CD8-positive, alpha-beta memory T cell (primary cell): ENCODE results near the gene EDIL3. TPM values are rescaled to one million over a fixed set of nuclear protein-coding genes. Genes with fewer than 3 reads are reported as not detected.
"Not testable (repeated sequence)": the region's sequence is repeated elsewhere in the genome, so short reads cannot be mapped to it uniquely, and the experiment has no call there.

Experiments
- CTCF ChIA-PET: fragments of 350-600 bp; sonication (Branson Sonifier 250); formaldehyde crosslinking; loops from one replicate; lab custom pipeline; 2021; ENCODE audit warnings: antibody characterized with exemption; lab: Charles Lee
- POLR2A ChIA-PET: fragments of 350-600 bp; sonication (Branson Sonifier 250); formaldehyde crosslinking; loops from one replicate; lab custom pipeline; 2021; ENCODE audit warnings: antibody characterized with exemption; lab: Charles Lee
- DNase-seq, 5 donors: peaks; one replicate each; pipeline versions ENCODE4 v3.0.0 to v3.0.0-alpha.2; 2020 to 2022; ENCODE audit warnings: mixed read lengths in 1 of 5
- H3K27ac ChIP-seq: one replicate; pipeline ENCODE4 v1.7.0; 2013; ENCODE audit warnings: low read depth, mild to moderate bottlenecking, low read length, moderate library complexity
- H3K27me3 ChIP-seq: 2 replicates; pipeline ENCODE4 v1.7.0; 2013; ENCODE audit warnings: low read length, mild to moderate bottlenecking; ENCODE audit not compliant: insufficient read depth, poor library complexity, severe bottlenecking
- H3K36me3 ChIP-seq: 2 replicates; pipeline ENCODE4 v1.7.0; 2013; ENCODE audit warnings: mild to moderate bottlenecking, low read length, moderate library complexity; ENCODE audit not compliant: insufficient read depth
- H3K4me1 ChIP-seq: 2 replicates; pipeline ENCODE4 v1.7.0; 2013; ENCODE audit warnings: mild to moderate bottlenecking, low read length, moderate library complexity; ENCODE audit not compliant: insufficient read depth
- H3K4me3 ChIP-seq: 2 replicates; pipeline ENCODE4 v1.7.0; 2013; ENCODE audit warnings: mild to moderate bottlenecking, low read length
- H3K9me3 ChIP-seq: 2 replicates; pipeline ENCODE4 v1.7.0; 2013; ENCODE audit warnings: mild to moderate bottlenecking, low read length
- H3K27ac Mint-ChIP-seq, 8 donors: one replicate each; pipeline ENCODE4 v1.8.0; 2020 to 2021; ENCODE audit warnings: mixed read lengths in 8 of 8, mild to moderate bottlenecking in 6 of 8, inconsistent platforms in 3 of 8, moderate library complexity in 3 of 8
- H3K27me3 Mint-ChIP-seq, 2 donors: one replicate each; pipeline ENCODE4 v1.8.0; 2020 to 2021; ENCODE audit warnings: mixed read lengths in 2 of 2, mild to moderate bottlenecking in 1 of 2, moderate library complexity in 1 of 2
- H3K36me3 Mint-ChIP-seq, 3 donors: one replicate each; pipeline ENCODE4 v1.8.0; 2020 to 2021; ENCODE audit warnings: mixed read lengths in 3 of 3, inconsistent platforms in 1 of 3, mild to moderate bottlenecking in 1 of 3
- H3K4me1 Mint-ChIP-seq, 3 donors: one replicate each; pipeline ENCODE4 v1.8.0; 2020 to 2021; ENCODE audit warnings: mixed read lengths in 3 of 3, inconsistent platforms in 1 of 3, mild to moderate bottlenecking in 1 of 3
- H3K4me3 Mint-ChIP-seq, 7 donors: one replicate each; pipeline ENCODE4 v1.8.0; 2020 to 2021; ENCODE audit warnings: mixed read lengths in 7 of 7, mild to moderate bottlenecking in 6 of 7, moderate library complexity in 4 of 7, inconsistent platforms in 2 of 7
- H3K9me3 Mint-ChIP-seq, 5 donors: one replicate each; pipeline ENCODE4 v1.8.0; 2020 to 2022; ENCODE audit warnings: mixed read lengths in 5 of 5, mild to moderate bottlenecking in 3 of 5, moderate library complexity in 2 of 5, inconsistent platforms in 1 of 5
- polyA plus RNA-seq: library from polyadenylated mRNA; unstranded; fragments of 300-500 nt; fragmentation: Illumina TruSeq; gene quantifications from one replicate; pipeline ENCODE4 v1.2.3, GENCODE V29; 2021
- total RNA-seq, 2 experiments: library from RNA; stranded (reverse); gene quantifications; one replicate each; pipeline ENCODE4 v1.2.3, GENCODE V29; 2021

Gene EDIL3
- total and polyA plus RNA-seq, 3 experiments from 2014 or later, result not detected

DNA sequence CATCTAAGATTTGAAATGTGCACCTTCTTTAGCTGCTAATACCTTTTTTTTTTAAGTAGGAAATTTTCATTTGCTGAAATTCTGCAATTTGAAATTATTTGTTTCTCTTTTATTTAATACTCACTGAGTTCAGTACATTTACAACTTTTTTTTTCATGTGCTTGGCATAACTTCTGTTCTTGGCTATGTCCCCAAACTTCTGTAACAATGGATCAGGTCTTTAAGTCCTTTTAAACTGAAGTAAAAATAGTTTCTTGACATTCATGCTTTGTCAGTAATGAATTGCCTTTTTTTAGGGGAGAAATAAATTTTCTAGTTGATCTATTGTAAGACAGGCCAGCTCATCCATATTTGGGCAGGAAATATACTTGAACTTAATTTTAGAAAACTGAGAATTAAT lies 41.5 kb downstream of the EDIL3 start:
- POLR2A ChIA-PET, result no interaction called here
- no peak overlapping the region for H3K4me3 Mint-ChIP-seq

DNA sequence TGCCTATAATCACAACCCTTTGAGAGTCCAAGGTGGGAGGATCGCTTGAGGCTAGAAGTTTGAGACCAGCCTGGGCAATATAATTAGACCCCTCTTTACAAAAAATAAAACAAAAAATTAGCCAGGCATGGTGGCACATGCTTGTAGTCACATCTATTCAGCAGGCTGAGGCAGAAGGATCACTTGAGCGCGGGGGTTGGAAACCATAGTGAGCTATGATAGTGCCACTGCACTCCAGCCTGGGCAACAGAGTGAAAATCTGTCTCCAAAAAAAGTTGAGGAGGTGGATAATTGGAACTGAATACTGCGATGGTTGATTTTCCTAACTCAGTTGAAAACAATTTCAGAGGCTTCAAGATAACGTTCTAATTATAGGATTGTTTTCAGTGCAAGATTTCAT lies 52.6 kb downstream of the EDIL3 start:
- no peak for DNase-seq
- H3K36me3 Mint-ChIP-seq, result no peaks in the 10 kb centered on the region
- no peak overlapping the region for H3K4me3 Mint-ChIP-seq
- no peak overlapping the region for H3K27ac Mint-ChIP-seq
- H3K4me1 Mint-ChIP-seq, result no peaks in the 10 kb centered on the region
- ChIA-PET POLR2A (no interaction called here), CTCF (no interaction called here)
- Histone ChIP-seq H3K4me1 (no peaks in the 10 kb centered on the region), H3K9me3 (no peaks in the 10 kb centered on the region), H3K27me3 (no peaks in the 10 kb centered on the region), H3K36me3 (no peaks in the 10 kb centered on the region), H3K4me3 (no peak overlapping the region), H3K27ac (no peak overlapping the region)
- no peaks in the 10 kb centered on the region for H3K27me3 Mint-ChIP-seq
- H3K9me3 Mint-ChIP-seq, result peaks cover 0 to 19% (median 0%) of the 10 kb centered on the region in 5 donors

More for the DNA sequence above, 41.5 kb downstream of the EDIL3 start:
- Histone ChIP-seq H3K27ac (no peak overlapping the region), H3K9me3 (no peaks in the 10 kb centered on the region), H3K27me3 (no peaks in the 10 kb centered on the region), H3K4me3 (no peak overlapping the region), H3K4me1 (no peaks in the 10 kb centered on the region), H3K36me3 (no peaks in the 10 kb centered on the region)
- Mint-ChIP-seq H3K36me3 (no peaks in the 10 kb centered on the region), H3K27me3 (no peaks in the 10 kb centered on the region), H3K4me1 (no peaks in the 10 kb centered on the region), H3K9me3 (peaks cover 0 to 12% (median 0%) of the 10 kb centered on the region in 5 donors), H3K27ac (no peak overlapping the region)
- DNase-seq, result no peak
- CTCF ChIA-PET, result no interaction called here

DNA sequence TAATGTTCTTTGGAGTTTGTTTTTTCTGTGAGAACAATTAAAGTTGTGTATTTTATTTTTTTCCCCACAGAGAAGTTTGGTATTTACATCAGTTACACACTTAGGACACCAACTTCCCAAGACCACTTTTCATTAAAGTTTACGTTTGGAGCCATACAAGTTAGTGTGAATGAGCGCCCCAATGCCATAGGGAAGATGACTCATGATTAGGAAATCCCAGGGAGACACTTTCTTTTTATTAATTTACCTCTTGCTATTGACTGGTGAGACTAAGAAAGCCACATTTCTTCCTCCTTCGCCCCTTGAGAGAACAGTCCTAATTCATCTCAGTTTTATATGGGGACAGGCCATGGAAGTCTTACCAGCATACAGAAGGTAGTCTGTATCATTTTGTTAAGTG lies 57.1 kb downstream of the EDIL3 start:
- no peaks in the 10 kb centered on the region for H3K4me1 Mint-ChIP-seq
- Histone ChIP-seq H3K9me3 (no peaks in the 10 kb centered on the region), H3K27ac (no peak overlapping the region), H3K36me3 (no peaks in the 10 kb centered on the region), H3K4me1 (no peaks in the 10 kb centered on the region), H3K4me3 (no peak overlapping the region), H3K27me3 (no peaks in the 10 kb centered on the region)
- no peak overlapping the region for H3K4me3 Mint-ChIP-seq
- no peak overlapping the region for H3K27ac Mint-ChIP-seq
- H3K36me3 Mint-ChIP-seq, result no peaks in the 10 kb centered on the region
- POLR2A ChIA-PET, result no interaction called here
- CTCF ChIA-PET, result no interaction called here
- DNase-seq, result no peak
- H3K27me3 Mint-ChIP-seq, result peaks cover 0 to 2% of the 10 kb centered on the region in 2 donors
- peaks cover 1 to 36% (median 3%) of the 10 kb centered on the region in 5 donors for H3K9me3 Mint-ChIP-seq

DNA sequence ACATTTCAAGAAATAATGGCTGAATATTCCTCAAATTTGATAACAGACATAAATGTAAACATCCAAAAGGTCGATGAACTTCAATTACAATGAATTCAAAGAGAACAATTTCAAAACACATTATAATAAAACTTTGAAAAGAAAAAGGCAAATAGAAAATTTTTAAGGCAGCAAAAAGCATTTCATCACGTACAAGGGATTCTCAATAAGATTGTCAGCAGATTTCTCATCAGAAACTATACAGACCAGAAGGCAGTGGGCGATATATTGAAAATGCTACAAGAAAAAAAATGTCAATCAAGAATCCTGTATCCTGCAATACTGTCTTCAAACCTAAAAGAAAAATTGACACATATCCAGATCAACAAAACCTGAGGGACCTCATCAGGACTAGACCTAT lies 62.0 kb downstream of the EDIL3 start:
- peaks cover 11 to 49% (median 24%) of the 10 kb centered on the region in 5 donors for H3K9me3 Mint-ChIP-seq
- peaks cover 0 to 2% of the 10 kb centered on the region in 2 donors for H3K27me3 Mint-ChIP-seq
- H3K27ac Mint-ChIP-seq, result no peak overlapping the region
- H3K4me1 Mint-ChIP-seq, result no peaks in the 10 kb centered on the region
- POLR2A ChIA-PET, result no interaction called here
- Histone ChIP-seq H3K4me1 (no peaks in the 10 kb centered on the region), H3K9me3 (no peaks in the 10 kb centered on the region), H3K36me3 (no peaks in the 10 kb centered on the region), H3K27ac (no peak overlapping the region), H3K4me3 (no peak overlapping the region), H3K27me3 (no peaks in the 10 kb centered on the region)
- no peak overlapping the region for H3K4me3 Mint-ChIP-seq
- no peaks in the 10 kb centered on the region for H3K36me3 Mint-ChIP-seq
- DNase-seq, result no peak
- CTCF ChIA-PET, result no interaction called here

DNA sequence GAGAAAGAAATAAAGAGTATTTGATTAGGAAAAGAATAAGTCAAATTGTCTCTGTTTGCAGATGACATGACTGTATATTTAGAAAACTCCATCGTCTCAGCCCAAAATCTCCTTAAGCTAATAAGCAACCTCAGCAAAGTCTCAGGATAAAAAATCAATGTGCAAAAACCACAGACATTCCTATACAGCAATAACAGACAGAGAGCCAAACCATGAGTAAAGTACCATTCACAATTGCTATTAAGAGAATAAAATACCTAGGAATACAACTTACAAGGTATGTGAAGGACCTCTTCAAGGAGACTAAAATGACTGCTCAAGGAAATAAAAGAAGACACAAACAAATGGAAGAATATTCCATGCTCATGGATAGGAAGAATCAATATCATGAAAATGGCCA lies 66.9 kb downstream of the EDIL3 start:
- H3K27ac ChIP-seq, H3K4me3 Mint-ChIP-seq, H3K36me3 ChIP-seq, H3K27me3 Mint-ChIP-seq, CTCF ChIA-PET, H3K4me1 Mint-ChIP-seq, H3K36me3 Mint-ChIP-seq, H3K9me3 ChIP-seq, H3K27me3 ChIP-seq, H3K4me1 ChIP-seq, H3K27ac Mint-ChIP-seq, POLR2A ChIA-PET, H3K4me3 ChIP-seq, DNase-seq: not testable (repeated sequence)
- peaks cover 7 to 34% (median 20%) of the 10 kb centered on the region in 5 donors for H3K9me3 Mint-ChIP-seq

DNA sequence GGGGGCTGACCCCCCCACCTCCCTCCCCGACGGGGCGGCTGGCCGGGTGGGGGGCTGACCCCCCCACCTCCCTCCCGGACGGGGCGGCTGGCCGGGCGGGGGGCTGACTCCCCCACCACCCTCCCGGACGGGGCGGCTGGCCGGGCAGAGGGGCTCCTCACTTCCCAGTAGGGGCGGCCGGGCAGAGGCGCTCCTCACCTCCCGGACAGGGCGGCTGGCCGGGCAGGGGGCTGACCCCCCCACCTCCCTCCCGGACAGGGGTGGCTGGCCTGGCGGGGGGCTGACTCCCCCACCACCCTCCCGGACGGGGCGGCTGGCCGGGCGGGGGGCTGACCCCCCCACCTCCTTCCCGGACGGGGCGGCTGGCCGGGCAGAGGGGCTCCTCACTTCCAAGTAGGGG lies 72.4 kb downstream of the EDIL3 start:
- POLR2A ChIA-PET, H3K27ac Mint-ChIP-seq, H3K4me1 ChIP-seq, DNase-seq, H3K4me3 Mint-ChIP-seq, H3K36me3 Mint-ChIP-seq, H3K4me1 Mint-ChIP-seq, CTCF ChIA-PET, H3K4me3 ChIP-seq, H3K27me3 Mint-ChIP-seq, H3K27ac ChIP-seq, H3K27me3 ChIP-seq, H3K9me3 ChIP-seq, H3K36me3 ChIP-seq: not testable (repeated sequence)
- H3K9me3 Mint-ChIP-seq, result peaks cover 0 to 11% (median 4%) of the 10 kb centered on the region in 5 donors

DNA sequence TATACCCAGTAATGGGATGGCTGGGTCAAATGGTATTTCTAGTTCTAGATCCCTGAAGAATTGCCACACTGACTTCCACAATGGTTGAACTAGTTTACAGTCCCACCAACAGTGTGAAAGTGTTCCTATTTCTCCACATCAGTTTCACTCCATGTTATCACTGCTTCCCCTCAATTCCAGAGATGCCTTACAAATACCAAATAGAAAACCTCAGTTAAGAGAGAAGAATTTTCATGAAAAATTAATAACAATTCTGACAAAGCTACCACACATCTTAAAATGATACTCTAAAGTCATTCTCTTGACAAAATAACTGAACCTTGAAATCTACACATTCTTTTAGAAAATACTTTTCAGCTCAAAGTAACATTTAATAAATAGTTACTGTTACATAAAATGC lies 74.8 kb downstream of the EDIL3 start:
- H3K27ac Mint-ChIP-seq, H3K9me3 Mint-ChIP-seq, H3K27ac ChIP-seq, H3K36me3 ChIP-seq, H3K27me3 ChIP-seq, H3K4me1 ChIP-seq, DNase-seq, H3K9me3 ChIP-seq, H3K36me3 Mint-ChIP-seq, POLR2A ChIA-PET, H3K27me3 Mint-ChIP-seq, H3K4me3 ChIP-seq, H3K4me3 Mint-ChIP-seq, CTCF ChIA-PET, H3K4me1 Mint-ChIP-seq: not testable (repeated sequence)

DNA sequence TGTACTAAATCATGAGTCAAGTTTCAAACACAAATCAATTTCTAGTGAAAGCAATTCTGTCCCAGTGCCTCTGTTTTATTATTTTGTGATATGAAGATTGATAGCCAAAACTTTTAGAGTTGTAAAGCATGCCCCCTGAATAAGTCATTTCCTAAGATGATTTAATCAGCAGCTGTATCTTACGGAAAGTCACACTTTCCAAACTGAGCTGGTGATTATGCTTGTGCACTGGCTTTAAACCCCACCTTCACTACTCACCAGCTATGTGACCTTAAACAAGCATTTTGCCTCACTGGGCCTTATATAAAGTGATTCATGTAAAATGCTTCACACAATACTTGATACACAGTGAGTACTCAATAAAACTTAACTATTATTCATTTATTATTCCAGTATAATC lies 78.1 kb downstream of the EDIL3 start:
- Mint-ChIP-seq H3K27ac (no peak overlapping the region), H3K36me3 (no peaks in the 10 kb centered on the region), H3K9me3 (peaks cover 0 to 11% (median 0%) of the 10 kb centered on the region in 5 donors), H3K4me3 (no peak overlapping the region), H3K27me3 (no peaks in the 10 kb centered on the region), H3K4me1 (no peaks in the 10 kb centered on the region)
- H3K27ac ChIP-seq, result no peak overlapping the region
- H3K4me3 ChIP-seq, result no peak overlapping the region
- H3K4me1 ChIP-seq, result no peaks in the 10 kb centered on the region
- H3K36me3 ChIP-seq, result no peaks in the 10 kb centered on the region
- POLR2A ChIA-PET, result no interaction called here
- CTCF ChIA-PET, result no interaction called here
- DNase-seq, result no peak
- no peaks in the 10 kb centered on the region for H3K27me3 ChIP-seq
- H3K9me3 ChIP-seq, result no peaks in the 10 kb centered on the region

DNA sequence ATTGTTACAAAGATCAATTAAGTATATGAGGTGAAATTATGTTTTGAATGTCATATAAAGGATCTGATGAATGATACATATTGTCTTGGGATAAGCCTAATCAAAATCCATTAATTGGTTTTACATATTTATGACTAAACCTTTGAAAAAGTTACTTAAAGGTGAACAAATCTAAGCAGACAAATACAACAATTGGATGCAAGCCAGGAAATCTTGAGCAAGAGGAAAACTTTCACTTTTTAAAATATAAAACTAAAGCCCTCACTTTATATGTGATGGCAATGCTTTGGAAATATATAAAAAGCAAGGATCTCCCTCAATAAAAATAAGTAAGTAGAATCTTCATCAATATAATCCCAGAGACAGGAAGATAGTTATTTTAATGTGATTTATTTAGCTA lies 80.1 kb downstream of the EDIL3 start:
- H3K4me1 ChIP-seq, result no peaks in the 10 kb centered on the region
- no peak overlapping the region for H3K27ac ChIP-seq
- no peaks in the 10 kb centered on the region for H3K27me3 Mint-ChIP-seq
- peaks cover 0 to 9% (median under 1%) of the 10 kb centered on the region in 5 donors for H3K9me3 Mint-ChIP-seq
- no peak overlapping the region for H3K4me3 Mint-ChIP-seq
- H3K9me3 ChIP-seq, result no peaks in the 10 kb centered on the region
- no peaks in the 10 kb centered on the region for H3K36me3 Mint-ChIP-seq
- no peak overlapping the region for H3K27ac Mint-ChIP-seq
- no peaks in the 10 kb centered on the region for H3K27me3 ChIP-seq
- no peaks in the 10 kb centered on the region for H3K4me1 Mint-ChIP-seq
- H3K4me3 ChIP-seq, result no peak overlapping the region
- no peak for DNase-seq
- ChIA-PET CTCF (no interaction called here), POLR2A (no interaction called here)
- no peaks in the 10 kb centered on the region for H3K36me3 ChIP-seq
